Liver (tissue), 3 donors: ENCODE measurements around the gene RIC8B.

Source experiments
- TF ChIP-seq, protein P1 (sequence below): fragments of 150-350 bp; IDR thresholded peaks from 2 replicates; pipeline ENCODE4 v1.5.1; 2017; ENCODE audit warnings: improper control_type of control experiment, low read depth, low read length; ENCODE audit not compliant: missing input control
- TF ChIP-seq, protein P2 (sequence below): IDR thresholded peaks from 2 replicates; pipeline ENCODE4 v1.6.1; 2016; ENCODE audit warnings: antibody characterized with exemption
- donor health status: healthy.
- donor health status: healthy.

DNA sequence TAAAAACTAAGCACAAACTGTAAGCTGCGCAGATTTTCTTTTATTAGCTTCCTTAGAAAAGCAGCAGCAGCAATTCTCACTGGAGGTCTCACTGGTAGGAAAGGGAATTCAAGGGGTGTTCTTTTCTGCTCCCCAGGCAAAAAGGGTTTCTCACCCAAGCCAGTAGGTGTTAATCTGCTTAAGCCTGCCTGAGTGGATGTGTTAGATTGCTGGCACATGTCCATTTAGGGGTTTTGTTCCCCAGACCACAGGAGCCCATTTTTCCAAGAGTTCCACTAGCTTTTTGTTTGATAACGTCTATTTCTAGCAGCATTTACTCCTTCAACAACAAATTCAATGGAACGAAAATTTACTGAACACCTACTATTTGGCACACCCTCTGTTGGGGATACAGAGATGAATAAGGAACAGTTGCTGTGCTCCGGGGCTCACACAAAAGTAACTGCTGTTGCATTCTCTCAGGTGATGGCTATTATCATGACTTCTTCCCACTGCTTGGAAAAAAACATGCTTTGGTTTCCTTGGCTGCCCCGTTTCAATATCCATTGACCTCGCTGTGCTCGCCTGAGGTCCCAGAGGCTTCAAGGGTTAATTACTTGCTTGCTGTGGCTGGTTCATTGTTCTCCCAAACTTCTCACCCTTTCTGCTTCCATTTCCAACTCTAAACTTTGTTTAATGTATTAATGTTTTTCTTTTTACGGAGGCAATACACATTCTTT lies 31.1 kb upstream of the RIC8B start:
- TF ChIP-seq, protein P1, sequence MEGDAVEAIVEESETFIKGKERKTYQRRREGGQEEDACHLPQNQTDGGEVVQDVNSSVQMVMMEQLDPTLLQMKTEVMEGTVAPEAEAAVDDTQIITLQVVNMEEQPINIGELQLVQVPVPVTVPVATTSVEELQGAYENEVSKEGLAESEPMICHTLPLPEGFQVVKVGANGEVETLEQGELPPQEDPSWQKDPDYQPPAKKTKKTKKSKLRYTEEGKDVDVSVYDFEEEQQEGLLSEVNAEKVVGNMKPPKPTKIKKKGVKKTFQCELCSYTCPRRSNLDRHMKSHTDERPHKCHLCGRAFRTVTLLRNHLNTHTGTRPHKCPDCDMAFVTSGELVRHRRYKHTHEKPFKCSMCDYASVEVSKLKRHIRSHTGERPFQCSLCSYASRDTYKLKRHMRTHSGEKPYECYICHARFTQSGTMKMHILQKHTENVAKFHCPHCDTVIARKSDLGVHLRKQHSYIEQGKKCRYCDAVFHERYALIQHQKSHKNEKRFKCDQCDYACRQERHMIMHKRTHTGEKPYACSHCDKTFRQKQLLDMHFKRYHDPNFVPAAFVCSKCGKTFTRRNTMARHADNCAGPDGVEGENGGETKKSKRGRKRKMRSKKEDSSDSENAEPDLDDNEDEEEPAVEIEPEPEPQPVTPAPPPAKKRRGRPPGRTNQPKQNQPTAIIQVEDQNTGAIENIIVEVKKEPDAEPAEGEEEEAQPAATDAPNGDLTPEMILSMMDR = no peak
- TF ChIP-seq, protein P2, sequence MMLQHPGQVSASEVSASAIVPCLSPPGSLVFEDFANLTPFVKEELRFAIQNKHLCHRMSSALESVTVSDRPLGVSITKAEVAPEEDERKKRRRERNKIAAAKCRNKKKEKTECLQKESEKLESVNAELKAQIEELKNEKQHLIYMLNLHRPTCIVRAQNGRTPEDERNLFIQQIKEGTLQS = no peak
